Medulla oblongata (tissue), 1 donor: ENCODE measurements around the gene FFAR3.

Experiments used
- DNase-seq: peaks from one replicate; pipeline ENCODE4 v3.0.0-alpha.2; 2015; ENCODE audit errors: extremely low spot score

The FFAR3 gene

GRCh38 chr19:35403116-35403760, 45.0 kb downstream of the FFAR3 start:
- DNase-seq, result no peak

- no peak for DNase-seq
Observed at GRCh38 chr19:35404879-35405622, 46.8 kb downstream of the FFAR3 start.

- DNase-seq, result no peak
Observed at GRCh38 chr19:35407619-35408018, 49.4 kb downstream of the FFAR3 start.

GRCh38 chr19:35408284-35409171, 50.3 kb downstream of the FFAR3 start:
- DNase-seq, result no peak

GRCh38 chr19:35409191-35409590, 50.9 kb downstream of the FFAR3 start:
- DNase-seq, result no peak
